Lung (tissue), 12 donors: ENCODE data around the gene PRKCA. TPM values are rescaled to one million over a fixed set of nuclear protein-coding genes. Genes with fewer than 3 reads are reported as not detected.

Experiments
- ATAC-seq: fragments of 200-7000 bp; cut with Tn5 transposase; one replicate; pipeline ENCODE4 v1.9.1; 2020; ENCODE audit warnings: moderate number of reproducible peaks; ENCODE audit not compliant: insufficient read depth, low FRiP score
- DNase-seq, 3 donors: peaks; one replicate each; pipeline ENCODE4 v3.0.0-alpha.2; 2013 to 2017
- H3K27ac ChIP-seq, 2 donors: one replicate each; pipeline ENCODE4 v1.5.1; 2013; ENCODE audit warnings: mild to moderate bottlenecking in 2 of 2, moderate library complexity in 2 of 2, control low read depth in 1 of 2, inconsistent platforms in 1 of 2, low read depth in 1 of 2, low read length in 1 of 2
- H3K27me3 ChIP-seq, 3 donors: one replicate each; pipeline ENCODE4 v1.5.1; 2013; ENCODE audit warnings: low read length in 2 of 3; ENCODE audit not compliant: control insufficient read depth in 3 of 3, insufficient read depth in 3 of 3
- H3K36me3 ChIP-seq, 4 donors: one replicate each; pipeline ENCODE4 v1.5.1; 2013; ENCODE audit warnings: low read length in 4 of 4, mild to moderate bottlenecking in 1 of 4, moderate library complexity in 1 of 4; ENCODE audit not compliant: control insufficient read depth in 4 of 4, insufficient read depth in 4 of 4
- H3K4me1 ChIP-seq, 5 donors: one replicate each; pipeline ENCODE4 v1.5.1; 2013; ENCODE audit warnings: low read length in 5 of 5, mild to moderate bottlenecking in 2 of 5, moderate library complexity in 1 of 5; ENCODE audit not compliant: control insufficient read depth in 5 of 5, insufficient read depth in 5 of 5
- H3K4me3 ChIP-seq: one replicate; pipeline ENCODE4 v1.5.1; 2013; ENCODE audit warnings: mild to moderate bottlenecking, control low read depth, moderate library complexity
- H3K9ac ChIP-seq, 2 donors: one replicate each; pipeline ENCODE4 v1.5.1; 2013; ENCODE audit warnings: low read length in 2 of 2, control low read depth in 1 of 2; ENCODE audit not compliant: insufficient read depth in 1 of 2
- H3K9me3 ChIP-seq, 4 donors: one replicate each; pipeline ENCODE4 v1.5.1; 2013; ENCODE audit warnings: low read length in 3 of 4, mild to moderate bottlenecking in 1 of 4, moderate library complexity in 1 of 4; ENCODE audit not compliant: control insufficient read depth in 4 of 4, insufficient read depth in 3 of 4
- CTCF ChIP-seq: IDR thresholded peaks from 2 replicates; pipeline ENCODE4 v1.5.1; 2012; ENCODE audit warnings: mild to moderate bottlenecking; ENCODE audit errors: control extremely low read depth, extremely low read depth
- WGBS, 2 donors: extraction: QIAGEN DNeasy Blood & Tissue Kit; methylation state at CpG; one replicate each; pipeline ENCODE4 v1.1.7; 2013; 5-methylcytosine and 5-hydroxymethylcytosine counted together
- polyA plus RNA-seq, 2 donors: library from polyadenylated mRNA; stranded (reverse); fragments of 200-250 nt; gene quantifications; one replicate each; pipeline ENCODE4 v1.2.1, GENCODE V29; 2013
- total RNA-seq, 2 donors: library from RNA; depleted of rRNA in 1 of 2; stranded (reverse); fragments of >200 nt in 1 of 2; gene quantifications; one replicate each; pipeline ENCODE4 v1.2.1, GENCODE V29; 2014 to 2021
- donor health status: control.
- donor health status: control.
- donor health status: Bipolar disorder and iron deficiency.
- donor health status: healthy.
- donor health status: DM: yes; HTN: yes; CAD: no.

PRKCA gene
- total and polyA plus RNA-seq, 4 donors, result 3.4 to 34.8 (median 13.8) TPM

GRCh38 chr17:66829386-66829864 lies 527.0 kb downstream of the PRKCA start:
- peaks cover 4 to 12% (median 7%) of the 10 kb centered on the region in 3 donors for H3K27me3 ChIP-seq
- peak; percentile 82 to 93 (median 89) for DNase-seq
- WGBS, 2 donors, result 4 to 6% methylated on average over 18 of the region's 18 CpGs

GRCh38 chr17:66829883-66830282 lies 527.5 kb downstream of the PRKCA start:
- no peak for ATAC-seq
- H3K9me3 ChIP-seq, result peaks cover 0 to 3% (median 0%) of the 10 kb centered on the region in 4 donors

More at GRCh38 chr17:66829386-66829864, 527.0 kb downstream of the PRKCA start:
- Histone ChIP-seq H3K4me3 (no peak overlapping the region), H3K4me1 (peaks cover 0 to 11% (median 3%) of the 10 kb centered on the region in 5 donors), H3K9ac (no peak overlapping the region), H3K36me3 (no peaks in the 10 kb centered on the region), H3K27ac (no peak overlapping the region), H3K9me3 (peaks cover 0 to 3% (median 0%) of the 10 kb centered on the region in 4 donors)
- no peak for ATAC-seq
- TF ChIP-seq CTCF, result no peak

GRCh38 chr17:66830451-66830850 lies 528.0 kb downstream of the PRKCA start:
- no peak for TF ChIP-seq CTCF
- Histone ChIP-seq H3K36me3 (no peaks in the 10 kb centered on the region), H3K9ac (no peak overlapping the region), H3K4me1 (peaks cover 0 to 11% (median 3%) of the 10 kb centered on the region in 5 donors), H3K27ac (no peak overlapping the region), H3K4me3 (no peak overlapping the region), H3K27me3 (peaks cover 10 to 18% (median 14%) of the 10 kb centered on the region in 3 donors), H3K9me3 (peaks cover 0 to 2% (median 0%) of the 10 kb centered on the region in 4 donors)
- WGBS, 2 donors, result 32 to 43% methylated on average over 4 of the region's 4 CpGs
- ATAC-seq (no peak), DNase-seq (no peak)

More at GRCh38 chr17:66829883-66830282, 527.5 kb downstream of the PRKCA start:
- peaks cover 5 to 15% (median 9%) of the 10 kb centered on the region in 3 donors for H3K27me3 ChIP-seq
- peaks cover 0 to 11% (median 3%) of the 10 kb centered on the region in 5 donors for H3K4me1 ChIP-seq
- peak in 1 of 3 donors; percentile 68 for DNase-seq
- 5 to 11% methylated on average over 10 of the region's 10 CpGs for WGBS, 2 donors
- no peak overlapping the region for H3K4me3 ChIP-seq
- no peak for TF ChIP-seq CTCF
- H3K36me3 ChIP-seq, result no peaks in the 10 kb centered on the region
- no peak overlapping the region for H3K27ac ChIP-seq
- no peak overlapping the region for H3K9ac ChIP-seq
